Activated naive CD8-positive, alpha-beta T cell (primary cell): Measurements from ENCODE around the gene CAMK2D.
"Not testable (repeated sequence)": the region's sequence is repeated elsewhere in the genome, so short reads cannot be mapped to it uniquely, and the experiment has no call there.

Experiments
- H3K27ac Mint-ChIP-seq: one replicate; pipeline ENCODE4 v1.8.0; 2021; ENCODE audit warnings: mixed read lengths
- H3K27me3 Mint-ChIP-seq: one replicate; pipeline ENCODE4 v1.8.0; 2021; ENCODE audit warnings: mixed read lengths
- H3K36me3 Mint-ChIP-seq: one replicate; pipeline ENCODE4 v1.8.0; 2021; ENCODE audit warnings: mixed read lengths
- H3K4me1 Mint-ChIP-seq: one replicate; pipeline ENCODE4 v1.8.0; 2021; ENCODE audit warnings: low read depth, mixed read lengths
- H3K4me3 Mint-ChIP-seq: one replicate; pipeline ENCODE4 v1.8.0; 2021; ENCODE audit warnings: mild to moderate bottlenecking, mixed read lengths
- H3K9me3 Mint-ChIP-seq: one replicate; pipeline ENCODE4 v1.8.0; 2021; ENCODE audit warnings: low read depth, mixed read lengths

Gene CAMK2D

GRCh38 chr4:113692809-113693411 lies 68.6 kb downstream of the CAMK2D start:
- H3K27me3 Mint-ChIP-seq: no peaks in the 10 kb centered on the region
- H3K27ac Mint-ChIP-seq: peak overlapping the region; percentile 68
- no peaks in the 10 kb centered on the region for H3K9me3 Mint-ChIP-seq
- H3K4me1 Mint-ChIP-seq: peaks cover 40% of the 10 kb centered on the region
- peak overlapping the region; percentile 14 for H3K4me3 Mint-ChIP-seq
- H3K36me3 Mint-ChIP-seq: peaks cover 25% of the 10 kb centered on the region

GRCh38 chr4:113691676-113692075 lies 69.9 kb downstream of the CAMK2D start:
- Mint-ChIP-seq H3K27me3 (no peaks in the 10 kb centered on the region), H3K9me3 (no peaks in the 10 kb centered on the region), H3K4me1 (peaks cover 52% of the 10 kb centered on the region), H3K4me3 (no peak overlapping the region), H3K27ac (no peak overlapping the region), H3K36me3 (peaks cover 27% of the 10 kb centered on the region)

DNA sequence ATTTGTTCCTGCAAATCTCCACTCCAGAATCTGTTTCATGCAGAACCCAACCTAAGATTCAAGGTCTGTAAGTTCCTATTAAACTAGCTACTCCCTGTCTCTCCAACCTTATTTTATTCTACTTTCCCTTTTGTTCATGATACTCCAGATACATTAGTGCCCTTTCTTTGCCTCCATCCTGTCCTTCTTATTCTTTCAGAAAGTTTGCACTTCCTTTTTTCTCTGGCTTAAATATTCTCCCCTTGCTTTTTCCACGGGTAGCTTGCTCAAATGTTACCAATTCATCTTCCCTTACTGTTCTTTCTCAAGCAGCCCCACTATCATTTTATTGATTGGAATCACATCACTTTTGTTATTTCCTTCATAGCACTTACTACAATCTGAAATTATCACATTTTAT lies 72.1 kb downstream of the CAMK2D start:
- Mint-ChIP-seq H3K4me1 (peaks cover 66% of the 10 kb centered on the region), H3K36me3 (peaks cover 29% of the 10 kb centered on the region), H3K9me3 (no peaks in the 10 kb centered on the region), H3K27me3 (no peaks in the 10 kb centered on the region), H3K4me3 (peak overlapping the region; percentile 2), H3K27ac (peak overlapping the region; percentile 48)

GRCh38 chr4:113687067-113687718 lies 74.3 kb downstream of the CAMK2D start:
- H3K36me3 Mint-ChIP-seq: peaks cover 33% of the 10 kb centered on the region
- peak overlapping the region; percentile 58 for H3K4me3 Mint-ChIP-seq
- no peaks in the 10 kb centered on the region for H3K27me3 Mint-ChIP-seq
- H3K9me3 Mint-ChIP-seq: no peaks in the 10 kb centered on the region
- peak overlapping the region; percentile 93 for H3K27ac Mint-ChIP-seq
- H3K4me1 Mint-ChIP-seq: peaks cover 78% of the 10 kb centered on the region

DNA sequence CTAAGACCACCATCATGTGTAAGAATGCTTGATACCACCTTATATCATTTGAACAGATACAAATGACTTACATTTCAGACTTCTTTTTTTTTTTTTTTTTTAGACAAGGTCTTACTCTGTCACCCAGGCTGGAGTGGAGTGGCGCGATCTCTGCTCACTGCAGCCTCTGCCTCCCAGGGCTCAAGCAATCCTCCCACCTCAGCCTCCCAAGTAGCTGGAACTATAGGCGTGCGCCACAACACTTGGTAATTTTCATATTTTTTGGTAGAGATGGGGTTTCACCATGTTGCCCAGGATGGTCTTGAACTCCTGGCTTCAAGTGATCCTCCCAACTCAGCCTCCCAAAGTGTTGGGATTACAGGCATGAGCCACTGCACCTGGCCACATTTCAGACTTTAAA lies 76.4 kb downstream of the CAMK2D start:
- Mint-ChIP-seq H3K4me3 (peak overlapping the region; percentile 74), H3K36me3 (peaks cover 34% of the 10 kb centered on the region), H3K27ac (peak overlapping the region; percentile 96), H3K4me1 (peaks cover 84% of the 10 kb centered on the region)
- H3K27me3 Mint-ChIP-seq, H3K9me3 Mint-ChIP-seq: not testable (repeated sequence)

GRCh38 chr4:113684534-113685091 lies 76.9 kb downstream of the CAMK2D start:
- peaks cover 4% of the 10 kb centered on the region for H3K9me3 Mint-ChIP-seq
- no peaks in the 10 kb centered on the region for H3K27me3 Mint-ChIP-seq
- H3K36me3 Mint-ChIP-seq: peaks cover 31% of the 10 kb centered on the region
- peak overlapping the region; percentile 74 for H3K4me3 Mint-ChIP-seq
- peak overlapping the region; percentile 96 for H3K27ac Mint-ChIP-seq
- H3K4me1 Mint-ChIP-seq: peaks cover 83% of the 10 kb centered on the region

DNA sequence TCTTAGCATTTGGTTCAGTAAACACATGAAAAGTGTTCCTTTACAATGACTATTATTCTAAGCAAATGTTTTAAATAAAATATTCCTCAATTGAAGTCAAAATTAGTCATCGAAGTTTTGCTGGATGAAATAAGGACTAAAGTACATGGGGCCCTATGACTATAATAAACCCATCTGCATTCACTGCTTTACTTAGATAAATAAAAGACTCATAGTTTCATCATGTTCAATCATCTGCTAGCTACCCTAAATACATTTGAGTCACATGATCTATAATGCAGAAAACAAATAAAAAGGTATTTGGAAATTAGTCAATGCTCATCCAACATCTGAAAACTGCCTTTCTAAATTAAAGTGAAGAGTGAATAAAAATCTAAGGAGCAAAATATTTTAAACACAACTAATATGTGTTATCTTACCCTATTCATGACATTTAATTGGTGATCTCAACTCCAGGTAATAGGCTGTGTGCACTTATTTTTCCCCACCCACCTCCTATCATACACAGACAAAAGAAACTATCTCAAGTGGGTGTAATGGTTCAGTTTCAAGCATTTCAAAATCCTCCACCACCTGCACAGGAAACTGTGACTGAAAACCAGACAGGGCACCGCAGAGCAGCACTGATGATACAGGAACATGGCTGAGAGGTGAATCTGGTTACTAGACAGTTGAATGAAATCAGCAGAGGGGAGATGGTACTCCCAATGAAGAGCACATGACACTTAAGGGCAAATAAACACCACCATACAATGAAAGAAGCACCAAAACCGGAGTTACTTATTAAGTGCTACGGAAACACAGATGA lies 78.6 kb downstream of the CAMK2D start:
- Mint-ChIP-seq H3K9me3 (peaks cover 4% of the 10 kb centered on the region), H3K27me3 (no peaks in the 10 kb centered on the region)

GRCh38 chr4:113678641-113679040 lies 82.9 kb downstream of the CAMK2D start:
- Mint-ChIP-seq H3K36me3 (peaks cover 40% of the 10 kb centered on the region), H3K9me3 (peaks cover 11% of the 10 kb centered on the region), H3K27me3 (no peaks in the 10 kb centered on the region), H3K4me1 (peaks cover 89% of the 10 kb centered on the region), H3K27ac (no peak overlapping the region), H3K4me3 (no peak overlapping the region)

More for the DNA sequence above, 78.6 kb downstream of the CAMK2D start:
- Mint-ChIP-seq H3K4me3 (peak overlapping the region; percentile 74), H3K36me3 (peaks cover 30% of the 10 kb centered on the region), H3K27ac (peak overlapping the region; percentile 96), H3K4me1 (peaks cover 84% of the 10 kb centered on the region)

DNA sequence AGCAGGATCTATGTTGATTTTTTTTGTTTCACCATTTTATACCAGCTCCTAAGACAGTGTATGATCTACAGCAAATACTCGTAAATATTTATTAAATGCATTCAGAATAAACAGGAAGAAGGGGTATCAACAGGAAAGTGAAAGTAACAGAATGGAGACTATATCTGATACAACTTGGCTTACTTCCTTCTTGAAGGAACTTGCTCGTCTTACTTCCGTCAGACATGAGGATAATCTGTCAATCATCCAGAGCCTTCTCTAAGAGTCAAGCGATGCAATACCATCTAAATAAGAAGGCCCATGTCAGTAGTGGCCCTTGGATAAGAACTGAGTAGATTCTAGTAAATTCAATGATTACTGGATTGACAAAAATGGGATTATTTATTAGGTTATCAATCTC lies 84.2 kb downstream of the CAMK2D start:
- Mint-ChIP-seq H3K4me3 (peak overlapping the region; percentile 58), H3K9me3 (peaks cover 11% of the 10 kb centered on the region), H3K4me1 (peaks cover 87% of the 10 kb centered on the region), H3K27ac (peak overlapping the region; percentile 76), H3K27me3 (no peaks in the 10 kb centered on the region), H3K36me3 (peaks cover 37% of the 10 kb centered on the region)

- Mint-ChIP-seq H3K4me3 (no peak overlapping the region), H3K36me3 (peaks cover 34% of the 10 kb centered on the region), H3K9me3 (peaks cover 7% of the 10 kb centered on the region), H3K4me1 (peaks cover 80% of the 10 kb centered on the region), H3K27me3 (no peaks in the 10 kb centered on the region), H3K27ac (no peak overlapping the region)
Observed at GRCh38 chr4:113675731-113676697, 85.5 kb downstream of the CAMK2D start.

DNA sequence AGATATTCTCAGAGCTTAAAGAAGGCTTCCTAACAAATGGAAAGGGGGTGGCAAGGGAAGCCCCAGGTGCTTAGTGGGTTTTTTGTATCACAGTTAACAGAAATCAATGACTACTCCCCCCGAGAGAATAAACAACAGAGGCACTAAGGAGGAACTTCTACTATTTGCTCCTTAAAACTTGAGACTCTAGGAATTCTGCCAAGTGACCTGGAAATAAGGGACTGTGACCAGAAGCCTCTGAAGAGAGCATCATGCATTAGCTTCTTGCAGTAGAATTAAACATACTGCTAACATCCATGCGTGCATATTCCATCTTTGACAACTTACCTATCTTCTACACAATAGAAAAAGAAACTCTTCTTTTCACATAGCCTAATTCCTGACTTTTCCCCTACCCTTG lies 86.8 kb downstream of the CAMK2D start:
- no peaks in the 10 kb centered on the region for H3K27me3 Mint-ChIP-seq
- H3K36me3 Mint-ChIP-seq: peaks cover 28% of the 10 kb centered on the region
- peaks cover 7% of the 10 kb centered on the region for H3K9me3 Mint-ChIP-seq
- no peak overlapping the region for H3K27ac Mint-ChIP-seq
- H3K4me3 Mint-ChIP-seq: no peak overlapping the region
- H3K4me1 Mint-ChIP-seq: peaks cover 68% of the 10 kb centered on the region

GRCh38 chr4:113674251-113674650 lies 87.3 kb downstream of the CAMK2D start:
- Mint-ChIP-seq H3K27me3 (no peaks in the 10 kb centered on the region), H3K4me1 (peaks cover 68% of the 10 kb centered on the region), H3K4me3 (no peak overlapping the region), H3K27ac (no peak overlapping the region), H3K9me3 (peaks cover 7% of the 10 kb centered on the region), H3K36me3 (peaks cover 32% of the 10 kb centered on the region)

GRCh38 chr4:113673450-113673849 lies 88.1 kb downstream of the CAMK2D start:
- peaks cover 31% of the 10 kb centered on the region for H3K36me3 Mint-ChIP-seq
- peaks cover 63% of the 10 kb centered on the region for H3K4me1 Mint-ChIP-seq
- peak overlapping the region; percentile 50 for H3K27ac Mint-ChIP-seq
- H3K27me3 Mint-ChIP-seq: no peaks in the 10 kb centered on the region
- peaks cover 7% of the 10 kb centered on the region for H3K9me3 Mint-ChIP-seq
- no peak overlapping the region for H3K4me3 Mint-ChIP-seq
